Activated naive CD8-positive, alpha-beta T cell (primary cell): ENCODE data around the gene RGS3.

ENCODE experiments used
- H3K27ac Mint-ChIP-seq: one replicate; pipeline ENCODE4 v1.8.0; 2021; ENCODE audit warnings: mixed read lengths
- H3K27me3 Mint-ChIP-seq: one replicate; pipeline ENCODE4 v1.8.0; 2021; ENCODE audit warnings: mixed read lengths
- H3K36me3 Mint-ChIP-seq: one replicate; pipeline ENCODE4 v1.8.0; 2021; ENCODE audit warnings: mixed read lengths
- H3K4me1 Mint-ChIP-seq: one replicate; pipeline ENCODE4 v1.8.0; 2021; ENCODE audit warnings: low read depth, mixed read lengths
- H3K4me3 Mint-ChIP-seq: one replicate; pipeline ENCODE4 v1.8.0; 2021; ENCODE audit warnings: mild to moderate bottlenecking, mixed read lengths
- H3K9me3 Mint-ChIP-seq: one replicate; pipeline ENCODE4 v1.8.0; 2021; ENCODE audit warnings: low read depth, mixed read lengths

The RGS3 gene

DNA sequence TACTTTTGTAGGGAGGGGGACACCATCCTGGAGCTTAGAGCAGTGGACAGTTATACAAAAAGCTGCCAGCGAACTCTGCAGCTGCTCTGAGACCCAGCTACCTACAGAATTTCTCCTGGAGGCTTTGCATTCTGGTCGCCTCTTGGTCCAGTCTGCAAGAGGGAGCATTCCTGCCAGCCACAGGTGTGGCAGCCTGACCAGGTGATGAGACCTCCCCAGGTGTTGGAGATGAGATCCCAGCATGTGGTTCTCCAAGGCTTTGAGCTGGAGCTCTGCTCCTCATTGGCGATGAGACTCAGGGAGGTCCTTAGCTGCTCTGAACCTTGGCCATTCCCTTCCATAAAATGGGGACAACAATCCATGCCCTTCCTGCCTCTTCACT, 69.3 kb downstream of the RGS3 start:
- Mint-ChIP-seq H3K27ac (peak overlapping the region; percentile 6), H3K4me3 (no peak overlapping the region), H3K4me1 (peaks cover 19% of the 10 kb centered on the region), H3K36me3 (peaks cover 18% of the 10 kb centered on the region), H3K27me3 (no peaks in the 10 kb centered on the region), H3K9me3 (no peaks in the 10 kb centered on the region)

DNA sequence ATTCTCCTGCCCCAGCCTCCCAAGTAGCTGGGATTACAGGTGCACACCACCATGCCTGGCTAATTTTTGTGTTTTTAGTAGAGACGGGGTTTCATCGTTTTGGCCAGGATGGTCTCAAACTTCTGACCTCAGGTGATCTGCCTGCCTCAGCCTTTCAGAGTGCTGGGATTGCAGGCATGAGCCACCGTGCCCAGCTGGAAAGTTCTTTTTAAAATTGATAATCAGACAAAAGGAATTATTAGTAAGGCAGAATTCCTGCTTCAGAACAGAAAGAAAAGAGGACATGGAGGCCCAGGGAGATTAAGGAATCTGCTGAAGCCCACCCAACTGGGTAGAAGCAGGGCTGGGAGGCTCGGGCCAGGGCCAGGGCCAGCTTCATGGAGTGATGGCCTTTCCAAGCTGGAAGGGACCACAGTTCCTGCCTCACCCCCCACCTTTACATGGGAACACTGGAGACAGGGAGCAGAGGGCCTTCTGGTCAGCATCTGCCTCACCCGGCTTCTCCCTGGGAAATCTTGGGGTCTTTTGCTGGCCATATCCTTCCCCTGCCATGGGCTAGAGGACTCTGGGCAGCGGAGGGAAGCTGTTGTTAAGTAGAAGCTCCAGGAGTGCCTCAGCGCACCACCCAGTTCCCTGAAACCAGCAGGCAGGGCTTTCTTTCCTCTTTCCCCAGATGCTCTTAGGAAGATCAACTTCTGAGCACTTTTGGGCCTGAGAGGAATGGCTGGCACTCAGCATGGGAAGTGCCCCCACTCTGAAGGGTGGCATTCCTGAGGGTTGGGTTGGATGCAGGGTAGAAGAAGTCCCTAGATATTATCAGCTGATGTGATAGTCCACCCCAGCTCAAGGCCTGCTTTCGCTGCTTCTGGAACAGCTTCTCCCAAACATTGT, 70.1 kb downstream of the RGS3 start:
- peaks cover 15% of the 10 kb centered on the region for H3K4me1 Mint-ChIP-seq
- H3K27ac Mint-ChIP-seq = peak overlapping the region; percentile 6
- peaks cover 17% of the 10 kb centered on the region for H3K36me3 Mint-ChIP-seq

DNA sequence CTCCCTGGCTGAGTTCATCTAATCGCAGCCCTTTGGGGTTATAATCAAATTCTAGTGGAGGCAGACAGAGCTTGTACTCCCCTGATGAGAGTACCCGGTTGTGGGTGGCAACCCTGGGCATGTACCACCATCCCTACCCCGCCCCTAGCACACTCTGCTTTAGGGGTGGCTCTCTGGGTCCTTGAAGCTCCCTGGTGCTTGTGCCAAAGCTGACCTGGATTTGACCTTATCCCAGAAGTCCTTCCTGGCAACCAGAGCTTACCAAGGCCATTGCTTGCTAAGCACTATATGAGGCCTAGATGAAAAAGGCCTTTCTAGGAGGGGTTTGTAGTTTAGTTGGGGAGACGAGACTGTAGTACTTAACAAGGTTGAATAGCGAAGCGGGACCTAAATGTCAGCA, 72.2 kb downstream of the RGS3 start:
- no peaks in the 10 kb centered on the region for H3K9me3 Mint-ChIP-seq

More for the DNA sequence above, 70.1 kb downstream of the RGS3 start:
- no peaks in the 10 kb centered on the region for H3K9me3 Mint-ChIP-seq
- H3K4me3 Mint-ChIP-seq = no peak overlapping the region
- H3K27me3 Mint-ChIP-seq = no peaks in the 10 kb centered on the region

DNA sequence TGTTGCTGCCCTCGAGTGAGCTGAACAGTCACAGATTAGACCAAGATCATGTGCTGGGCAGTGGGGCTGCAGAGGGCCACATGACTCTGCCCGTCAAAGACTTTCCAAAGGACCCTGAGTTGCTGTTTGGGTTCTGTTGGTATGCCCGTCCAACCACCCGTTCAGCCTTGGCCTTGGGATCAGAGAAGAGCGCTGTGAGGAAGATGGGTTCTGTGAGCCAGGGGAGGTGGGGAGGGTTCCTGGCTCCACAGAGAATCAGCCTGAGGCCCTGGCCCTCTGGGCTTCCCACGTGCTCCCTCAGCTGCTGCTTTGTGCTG, 72.6 kb downstream of the RGS3 start:
- Mint-ChIP-seq H3K36me3 (peaks cover 19% of the 10 kb centered on the region), H3K4me1 (peaks cover 17% of the 10 kb centered on the region), H3K27ac (peak overlapping the region; percentile 46), H3K4me3 (no peak overlapping the region), H3K27me3 (no peaks in the 10 kb centered on the region), H3K9me3 (no peaks in the 10 kb centered on the region)

More for the DNA sequence above, 72.2 kb downstream of the RGS3 start:
- Mint-ChIP-seq H3K36me3 (peaks cover 19% of the 10 kb centered on the region), H3K27me3 (no peaks in the 10 kb centered on the region), H3K4me1 (peaks cover 17% of the 10 kb centered on the region), H3K4me3 (no peak overlapping the region), H3K27ac (peak overlapping the region; percentile 46)

DNA sequence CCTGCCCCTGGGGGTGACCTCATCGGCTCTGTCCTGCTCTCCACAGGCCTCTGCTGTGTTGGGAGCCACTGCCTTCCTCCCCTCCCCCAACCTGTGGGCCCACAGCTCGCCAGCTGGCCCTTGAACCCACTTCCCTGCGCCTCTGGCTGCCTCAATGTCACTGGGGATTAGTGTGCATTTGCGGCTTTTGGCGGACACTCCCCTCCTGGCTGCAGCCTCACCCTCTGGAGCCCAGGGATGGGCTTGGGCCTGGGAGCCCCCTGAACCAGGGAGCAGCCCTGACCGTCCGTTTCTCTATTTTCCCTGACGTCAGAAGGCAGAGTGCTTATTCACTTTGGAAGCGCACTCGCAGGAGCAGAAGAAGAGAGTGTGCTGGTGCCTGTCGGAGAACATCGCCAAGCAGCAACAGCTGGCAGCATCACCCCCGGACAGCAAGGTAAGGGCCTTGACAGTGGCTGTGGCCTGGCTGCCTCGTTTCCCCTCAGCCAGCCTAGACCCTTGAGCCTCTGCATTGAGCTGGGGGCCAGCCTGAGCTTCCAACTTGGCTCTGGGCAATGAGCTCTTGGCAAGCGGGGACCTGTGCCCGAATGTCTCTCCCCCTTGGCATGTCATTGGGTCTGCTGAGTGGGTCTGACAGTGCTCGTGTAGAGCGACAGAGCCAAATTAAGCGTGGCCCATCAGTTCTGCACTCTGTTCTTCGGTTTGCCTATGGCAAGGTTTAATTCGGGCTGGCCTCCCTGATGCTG, 73.1 kb downstream of the RGS3 start:
- Mint-ChIP-seq H3K4me3 (no peak overlapping the region), H3K9me3 (no peaks in the 10 kb centered on the region), H3K36me3 (peaks cover 14% of the 10 kb centered on the region), H3K4me1 (peaks cover 18% of the 10 kb centered on the region), H3K27ac (peak overlapping the region; percentile 41), H3K27me3 (no peaks in the 10 kb centered on the region)

DNA sequence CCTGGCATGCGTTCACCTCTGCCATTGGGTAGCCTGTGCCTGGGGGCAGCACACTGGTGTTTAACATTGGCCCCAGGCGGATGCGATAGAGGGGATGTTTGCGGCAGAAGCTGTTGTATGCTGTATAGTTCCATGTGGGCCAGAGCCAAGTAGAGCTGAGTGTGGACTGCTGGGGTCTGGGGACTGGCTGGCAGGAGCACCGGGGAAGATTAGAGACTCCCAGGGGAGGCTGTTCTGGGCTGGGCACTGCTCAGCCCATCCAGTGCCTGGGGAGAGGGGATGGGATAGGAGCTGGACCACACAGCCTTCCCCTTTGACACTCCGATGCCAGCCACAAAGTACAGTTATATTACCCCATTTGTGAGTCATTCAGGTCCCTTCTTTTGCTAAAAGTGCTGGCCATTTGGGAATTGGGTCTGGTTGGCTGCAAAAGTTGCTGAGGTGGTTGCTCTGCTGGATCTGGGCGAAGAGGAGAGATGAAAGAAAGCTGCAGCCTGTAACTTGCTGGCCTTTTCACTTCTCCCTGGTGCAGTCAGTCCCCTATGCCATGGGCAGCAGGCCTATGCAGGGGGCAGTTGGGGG, 73.8 kb downstream of the RGS3 start:
- H3K4me3 Mint-ChIP-seq = no peak overlapping the region
- H3K36me3 Mint-ChIP-seq = peaks cover 16% of the 10 kb centered on the region
- no peaks in the 10 kb centered on the region for H3K9me3 Mint-ChIP-seq
- peak overlapping the region; percentile 61 for H3K27ac Mint-ChIP-seq
- peaks cover 23% of the 10 kb centered on the region for H3K4me1 Mint-ChIP-seq
- no peaks in the 10 kb centered on the region for H3K27me3 Mint-ChIP-seq

DNA sequence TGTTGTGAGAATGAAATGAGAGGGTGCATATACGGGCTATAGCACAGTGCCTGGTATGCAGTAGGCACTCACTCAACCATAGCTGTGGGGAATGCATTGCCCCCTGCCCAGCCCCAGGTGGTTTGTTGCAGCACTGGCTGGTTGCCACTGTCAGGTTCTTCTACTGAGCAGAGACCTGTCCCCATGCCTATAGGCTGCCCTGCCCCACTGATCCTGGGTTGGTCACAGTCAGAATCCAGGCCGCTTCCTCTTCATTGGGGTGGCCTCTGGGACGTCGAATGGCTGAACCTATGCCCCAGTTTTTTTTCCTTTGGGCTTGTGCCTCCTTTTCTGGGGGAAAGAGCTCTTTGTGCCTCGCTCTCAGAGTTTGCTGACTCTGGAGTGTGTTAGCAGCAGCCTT, 74.6 kb downstream of the RGS3 start:
- Mint-ChIP-seq H3K4me3 (no peak overlapping the region), H3K36me3 (peaks cover 16% of the 10 kb centered on the region), H3K27ac (no peak overlapping the region)

DNA sequence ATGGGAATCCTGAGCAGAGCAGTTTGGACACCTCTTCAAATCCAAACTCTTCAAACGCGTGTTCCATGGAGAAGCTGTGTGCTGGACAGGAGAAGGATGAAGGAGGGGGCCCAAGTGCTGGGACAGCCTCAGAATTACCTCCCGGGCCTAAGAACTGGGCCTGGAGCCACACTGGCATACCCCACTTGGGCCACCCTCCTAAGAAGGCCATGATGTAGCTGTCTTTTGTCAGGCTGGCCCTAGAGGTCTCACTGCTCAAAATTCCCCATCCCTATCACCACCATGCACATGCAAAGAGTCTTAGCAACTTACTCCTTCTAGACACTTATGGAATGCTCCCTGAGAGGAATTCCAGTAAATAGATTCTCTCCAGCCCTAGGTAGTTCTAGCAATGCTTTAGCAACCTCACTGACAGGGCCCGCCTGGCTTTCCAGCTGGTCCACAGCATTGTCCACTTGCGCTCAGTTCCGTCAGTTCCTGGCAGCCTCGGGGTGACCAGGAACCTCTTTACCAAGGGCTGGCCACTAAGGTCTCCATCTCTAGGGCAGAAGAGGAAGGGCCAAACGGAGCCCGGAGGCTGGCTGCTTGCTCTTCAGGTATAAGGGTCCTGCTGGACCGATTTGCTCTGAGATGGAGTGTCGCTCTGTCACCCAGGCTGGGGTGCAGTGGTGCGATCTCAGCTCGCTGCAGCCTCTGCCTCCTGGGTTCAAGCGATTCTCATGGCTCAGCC, 75.3 kb downstream of the RGS3 start:
- H3K9me3 Mint-ChIP-seq = no peaks in the 10 kb centered on the region
- H3K4me3 Mint-ChIP-seq = no peak overlapping the region
- peaks cover 16% of the 10 kb centered on the region for H3K36me3 Mint-ChIP-seq
- peaks cover 25% of the 10 kb centered on the region for H3K4me1 Mint-ChIP-seq
- H3K27ac Mint-ChIP-seq = peak overlapping the region; percentile 66
- no peaks in the 10 kb centered on the region for H3K27me3 Mint-ChIP-seq

More for the DNA sequence above, 74.6 kb downstream of the RGS3 start:
- Mint-ChIP-seq H3K9me3 (no peaks in the 10 kb centered on the region), H3K27me3 (no peaks in the 10 kb centered on the region), H3K4me1 (peaks cover 24% of the 10 kb centered on the region)

DNA sequence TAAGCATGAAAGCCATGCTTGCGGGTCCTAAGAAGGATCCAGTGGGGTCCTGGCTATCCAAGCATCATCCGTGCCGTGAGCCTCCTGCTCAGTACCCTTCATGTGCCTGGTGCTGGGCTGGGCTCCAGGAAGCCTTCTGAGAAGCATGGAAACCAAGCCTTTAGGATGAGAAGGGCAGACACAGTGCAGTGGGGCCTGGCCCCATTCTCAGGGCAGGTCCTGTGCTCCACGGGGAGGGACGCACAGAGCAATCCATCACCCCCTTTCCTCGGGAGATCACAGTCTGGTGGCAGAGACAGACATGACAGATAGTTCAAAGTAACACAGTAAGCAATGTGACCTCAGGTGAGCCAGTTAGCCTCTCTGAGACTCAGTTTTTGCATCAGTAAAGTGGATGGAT, 76.9 kb downstream of the RGS3 start:
- Mint-ChIP-seq H3K36me3 (peaks cover 14% of the 10 kb centered on the region), H3K4me3 (no peak overlapping the region), H3K9me3 (no peaks in the 10 kb centered on the region), H3K27ac (no peak overlapping the region), H3K4me1 (peaks cover 30% of the 10 kb centered on the region), H3K27me3 (no peaks in the 10 kb centered on the region)

DNA sequence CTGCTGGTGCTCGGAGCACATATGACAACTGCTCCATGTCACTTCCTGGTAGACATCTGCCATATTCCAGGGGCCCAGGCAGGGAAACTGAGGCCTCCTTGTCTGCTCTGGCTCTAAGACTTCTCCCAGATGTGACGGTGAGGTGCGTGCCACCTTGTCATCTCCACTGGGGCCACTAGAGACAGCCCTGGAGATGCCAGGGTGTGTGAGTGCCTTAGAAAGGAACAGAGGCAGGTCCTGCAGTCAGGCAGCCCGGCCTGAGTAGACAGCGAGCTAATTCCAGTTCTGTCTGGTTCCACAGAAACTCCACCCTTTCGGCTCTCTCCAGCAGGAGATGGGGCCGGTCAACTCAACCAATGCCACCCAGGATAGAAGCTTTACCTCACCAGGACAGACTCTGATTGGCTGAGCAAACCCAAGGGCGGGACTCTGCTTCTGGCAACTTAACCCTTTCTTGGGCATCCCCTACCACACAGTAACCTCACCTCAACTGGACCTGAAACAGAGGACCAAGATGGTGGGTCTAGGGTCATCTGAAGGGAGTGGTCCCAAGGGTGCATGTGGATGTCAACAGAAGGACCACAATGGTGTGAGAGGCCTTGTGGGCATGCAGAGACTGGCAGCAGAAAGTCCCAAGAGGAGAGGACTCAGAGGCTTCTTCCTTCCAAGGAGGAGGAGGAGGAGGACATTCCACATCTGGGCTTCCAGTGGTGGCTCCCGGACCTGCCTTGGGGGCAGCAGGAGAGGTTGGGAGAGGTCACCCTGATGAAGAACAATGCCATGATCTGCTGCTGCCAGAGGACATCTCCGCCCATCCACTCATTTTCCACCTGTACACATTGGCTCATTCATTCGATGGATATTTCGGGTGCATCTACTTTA, 77.7 kb downstream of the RGS3 start:
- Mint-ChIP-seq H3K27me3 (no peaks in the 10 kb centered on the region), H3K4me1 (peaks cover 33% of the 10 kb centered on the region)

DNA sequence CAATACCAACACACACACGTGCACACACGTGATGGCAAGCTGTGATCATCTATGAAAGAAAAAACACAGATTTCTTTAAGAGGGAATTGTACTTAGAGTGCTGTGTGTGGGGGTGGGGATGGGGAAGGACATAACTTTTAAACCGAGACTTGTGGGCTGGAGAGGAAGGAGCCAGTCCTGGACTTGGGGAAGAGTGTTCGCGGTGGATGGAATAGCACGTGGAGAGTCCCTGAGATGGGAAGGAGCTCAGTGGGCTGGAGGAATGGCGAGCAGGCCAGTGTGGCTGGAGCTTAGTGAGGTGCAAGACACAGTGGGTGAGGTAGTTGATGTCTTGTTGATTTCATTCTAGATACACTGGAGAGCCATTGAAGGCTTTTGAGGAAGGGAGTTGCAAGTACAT, 78.5 kb downstream of the RGS3 start:
- H3K9me3 Mint-ChIP-seq = no peaks in the 10 kb centered on the region
- no peak overlapping the region for H3K4me3 Mint-ChIP-seq
- H3K27me3 Mint-ChIP-seq = no peaks in the 10 kb centered on the region
- H3K4me1 Mint-ChIP-seq = peaks cover 39% of the 10 kb centered on the region
- peak overlapping the region; percentile 30 for H3K27ac Mint-ChIP-seq
- H3K36me3 Mint-ChIP-seq = peaks cover 14% of the 10 kb centered on the region

More for the DNA sequence above, 77.7 kb downstream of the RGS3 start:
- Mint-ChIP-seq H3K27ac (peak overlapping the region; percentile 30), H3K36me3 (peaks cover 14% of the 10 kb centered on the region), H3K4me3 (no peak overlapping the region), H3K9me3 (no peaks in the 10 kb centered on the region)

DNA sequence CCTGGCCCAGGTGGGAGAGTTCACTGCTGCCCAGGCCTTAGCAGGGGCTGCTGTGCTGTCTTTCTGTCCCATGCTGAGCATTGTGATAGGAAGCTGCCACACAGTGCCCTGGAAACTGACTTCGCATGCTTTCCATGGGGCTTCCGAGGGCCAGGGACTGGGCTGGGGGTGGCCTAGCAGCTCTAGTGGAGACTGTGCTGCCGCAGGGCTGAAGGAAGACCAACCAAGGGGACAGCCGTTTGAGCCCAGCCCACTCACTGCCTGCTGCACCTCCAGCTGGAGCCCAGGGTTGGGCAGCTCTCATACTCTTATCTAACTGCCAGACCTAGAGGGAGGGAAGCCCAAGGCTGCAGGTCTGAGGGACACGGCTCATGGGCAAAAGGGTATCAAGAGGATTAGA, 79.2 kb downstream of the RGS3 start:
- H3K4me1 Mint-ChIP-seq = peaks cover 41% of the 10 kb centered on the region
- no peaks in the 10 kb centered on the region for H3K27me3 Mint-ChIP-seq
- H3K4me3 Mint-ChIP-seq = no peak overlapping the region
- H3K27ac Mint-ChIP-seq = peak overlapping the region; percentile 70
- H3K9me3 Mint-ChIP-seq = no peaks in the 10 kb centered on the region
- H3K36me3 Mint-ChIP-seq = peaks cover 9% of the 10 kb centered on the region

DNA sequence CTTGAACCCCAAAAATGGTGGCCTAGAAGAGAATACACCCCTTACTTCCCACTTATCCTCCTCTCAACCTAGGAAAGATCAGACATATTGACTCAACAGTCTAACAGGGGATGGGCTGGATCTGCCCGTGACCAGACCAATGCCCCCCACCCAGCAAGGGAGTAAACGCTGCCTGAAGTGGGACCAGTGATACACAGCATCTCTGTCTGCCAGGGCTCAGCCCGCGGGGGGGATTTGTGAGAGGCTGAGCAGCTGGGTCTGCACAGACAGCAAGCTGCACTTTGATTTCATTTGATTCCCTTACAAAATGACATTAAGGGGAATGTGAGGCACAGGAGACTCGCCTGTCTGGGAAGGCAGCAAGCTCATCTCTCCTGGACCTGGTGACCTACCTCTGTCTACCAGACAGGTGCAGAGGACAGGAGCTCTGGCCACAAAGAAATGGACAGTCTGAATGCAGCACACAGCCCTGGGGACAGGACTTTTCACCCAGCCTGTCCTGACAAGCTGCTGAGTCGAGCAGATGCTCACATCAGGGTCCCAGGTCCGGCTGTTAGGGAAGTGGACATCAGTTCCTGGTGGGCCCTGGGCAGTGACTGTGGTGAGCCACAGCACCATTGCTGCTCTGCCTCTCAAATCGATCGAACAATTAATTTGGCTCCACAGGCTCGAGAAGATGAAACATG, 79.9 kb downstream of the RGS3 start:
- Mint-ChIP-seq H3K27ac (peak overlapping the region; percentile 70), H3K4me3 (no peak overlapping the region), H3K9me3 (no peaks in the 10 kb centered on the region), H3K36me3 (peaks cover 9% of the 10 kb centered on the region), H3K4me1 (peaks cover 48% of the 10 kb centered on the region), H3K27me3 (no peaks in the 10 kb centered on the region)

DNA sequence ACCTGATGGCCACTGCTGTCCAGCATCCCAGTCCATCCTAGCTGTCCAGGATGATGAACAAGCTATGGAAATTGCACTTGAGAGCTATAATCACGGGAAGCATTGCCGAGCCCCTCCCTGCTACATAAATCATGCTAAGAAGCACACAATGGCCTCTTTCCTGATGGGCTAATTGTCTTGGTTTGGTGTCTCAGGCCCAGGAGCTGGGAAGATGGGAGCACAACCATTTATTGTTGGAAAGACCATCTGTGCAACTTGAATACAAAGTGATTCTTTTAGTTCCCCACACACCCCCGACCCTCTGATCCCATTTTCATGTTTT, 80.4 kb downstream of the RGS3 start:
- H3K27me3 Mint-ChIP-seq = no peaks in the 10 kb centered on the region
- H3K36me3 Mint-ChIP-seq = peaks cover 7% of the 10 kb centered on the region
- H3K4me3 Mint-ChIP-seq = no peak overlapping the region

More for the DNA sequence above, 80.4 kb downstream of the RGS3 start:
- Mint-ChIP-seq H3K4me1 (peaks cover 49% of the 10 kb centered on the region), H3K27ac (peak overlapping the region; percentile 16), H3K9me3 (no peaks in the 10 kb centered on the region)
